GOT3 (cell line): Measurements from ENCODE around the gene LIX1L.
A peak's percentile ranks its signal among the peaks of the same experiment; 100 is the strongest.

ENCODE experiments used
- DNase-seq: peaks from one replicate; lab custom pipeline; 2025; ENCODE audit warnings: mixed read lengths; lab: John Stamatoyannopoulos, UW

The LIX1L gene

GRCh38 chr1:145893306-145894055 is 64.3 kb downstream of the LIX1L start:
- DNase-seq: no peak

- DNase-seq: no peak
Measured at GRCh38 chr1:145892486-145893087, 65.2 kb downstream of the LIX1L start.

- peak; percentile 93 for DNase-seq
Measured at GRCh38 chr1:145891587-145892485, 66.0 kb downstream of the LIX1L start.

- DNase-seq: no peak
Measured at GRCh38 chr1:145891143-145891542, 66.7 kb downstream of the LIX1L start.

GRCh38 chr1:145889722-145890121 is 68.1 kb downstream of the LIX1L start:
- DNase-seq: no peak

- no peak for DNase-seq
Measured at GRCh38 chr1:145887631-145888030, 70.2 kb downstream of the LIX1L start.

GRCh38 chr1:145886816-145887215 is 71.0 kb downstream of the LIX1L start:
- no peak for DNase-seq

- no peak for DNase-seq
Measured at GRCh38 chr1:145886390-145886789, 71.4 kb downstream of the LIX1L start.

- DNase-seq: peak; percentile 47
Measured at GRCh38 chr1:145885738-145886287, 72.0 kb downstream of the LIX1L start, which contains the start of gene ANKRD35. TSS of gene ANKRD35 (minus strand) at chr1:145885866. CDS start at chr1:145885758, 108 bp downstream.

- no peak for DNase-seq
Measured at GRCh38 chr1:145884675-145885074, 73.1 kb downstream of the LIX1L start.
